K562 treated with DMSO at 1 percent for 12 hours (cell line): ENCODE measurements around the gene CUTA. TPM values are rescaled to one million over a fixed set of nuclear protein-coding genes. Genes with fewer than 3 reads are reported as not detected.

ENCODE experiments used
- total RNA-seq: library from RNA; unstranded; fragments of 300-600 nt; gene quantifications from 2 replicates; pipeline ENCODE4 v1.2.3, GENCODE V29; 2022; ENCODE audit not compliant: insufficient read depth

The CUTA gene
- 427 and 491 TPM in 2 replicates for total RNA-seq

GRCh38 chr6:33417903-33418689, at the start of gene CUTA:
Gene CUTA (minus strand): TSS chr6:33418107. CDS start chr6:33418000, 107 bp downstream.

GRCh38 chr6:33454009-33454946, 36.4 kb upstream of the CUTA start, which contains the start of gene ZBTB9:
Gene ZBTB9 (plus strand): TSS chr6:33454576. CDS start chr6:33455101, 525 bp downstream.

GRCh38 chr6:33419580-33420490, 1.9 kb upstream of the CUTA start, which contains the start of gene SYNGAP1:
Gene SYNGAP1 (plus strand): TSS chr6:33420065. CDS start chr6:33420265, 200 bp downstream.

GRCh38 chr6:33410711-33411631, 6.9 kb downstream of the CUTA start, which contains the start of gene PHF1:
Gene PHF1 (plus strand): TSS chr6:33411014. CDS start chr6:33412264, 1,250 bp downstream.

GRCh38 chr6:33391278-33391921, 26.5 kb downstream of the CUTA start, which contains the start of gene KIFC1:
Gene KIFC1 (plus strand): TSS chr6:33391823. CDS start chr6:33391986, 163 bp downstream.

Other genes with a start within 250 kb of the CUTA start
- 0.58 and 0.83 TPM in 2 replicates for gene COL11A2, start 225.6 kb downstream of the CUTA start, total RNA-seq
- 28.9 and 37.5 TPM in 2 replicates for gene RXRB, start 217.4 kb downstream of the CUTA start, total RNA-seq
- gene SLC39A7, start 217.2 kb downstream of the CUTA start, total RNA-seq: 115 and 152 TPM in 2 replicates
- gene HSD17B8, start 213.5 kb downstream of the CUTA start, total RNA-seq: 16.8 TPM in 2 replicates
- 49.0 and 55.3 TPM in 2 replicates for gene RING1, start 209.6 kb downstream of the CUTA start, total RNA-seq
- gene VPS52, start 146.2 kb downstream of the CUTA start, total RNA-seq: 24.9 and 42.0 TPM in 2 replicates
- gene RPS18, start 146.0 kb downstream of the CUTA start, total RNA-seq: 11,156 and 15,789 TPM in 2 replicates
- gene B3GALT4, start 141.0 kb downstream of the CUTA start, total RNA-seq: 3.2 and 4.5 TPM in 2 replicates
- 48.0 and 55.6 TPM in 2 replicates for gene WDR46, start 128.9 kb downstream of the CUTA start, total RNA-seq
- gene PFDN6, start 128.5 kb downstream of the CUTA start, total RNA-seq: 137 and 173 TPM in 2 replicates
- gene RGL2, start 119.2 kb downstream of the CUTA start, total RNA-seq: 19.0 and 32.5 TPM in 2 replicates
- gene TAPBP, start 104.0 kb downstream of the CUTA start, total RNA-seq: 52.5 and 171 TPM in 2 replicates
- 10.6 and 12.5 TPM in 2 replicates for gene ZBTB22, start 100.4 kb downstream of the CUTA start, total RNA-seq
- gene DAXX, start 95.1 kb downstream of the CUTA start, total RNA-seq: 44.7 and 61.3 TPM in 2 replicates
- 91.7 and 119 TPM in 2 replicates for gene KIFC1, start 26.3 kb downstream of the CUTA start, total RNA-seq
- gene PHF1, start 7.1 kb downstream of the CUTA start, total RNA-seq: 62.9 and 79.9 TPM in 2 replicates
- 1.1 and 10.1 TPM in 2 replicates for gene SYNGAP1, start 2.0 kb upstream of the CUTA start, total RNA-seq
- 7.0 and 13.1 TPM in 2 replicates for gene ZBTB9, start 36.5 kb upstream of the CUTA start, total RNA-seq
- gene BAK1, start 162.2 kb upstream of the CUTA start, total RNA-seq: 27.6 and 29.7 TPM in 2 replicates
- 3.9 and 15.4 TPM in 2 replicates for gene ITPR3, start 203.2 kb upstream of the CUTA start, total RNA-seq